ENCODE data around the gene TRAK1. TPM values are rescaled to one million over a fixed set of nuclear protein-coding genes. Genes with fewer than 3 reads are reported as not detected.

The TRAK1 gene
- total and polyA plus RNA-seq, 10 of the 15 experiments (the other 5 are each of a cell fraction or from before 2014, with no cell fraction given) = 6.6 to 46.2 (median 23.7) TPM

DNA sequence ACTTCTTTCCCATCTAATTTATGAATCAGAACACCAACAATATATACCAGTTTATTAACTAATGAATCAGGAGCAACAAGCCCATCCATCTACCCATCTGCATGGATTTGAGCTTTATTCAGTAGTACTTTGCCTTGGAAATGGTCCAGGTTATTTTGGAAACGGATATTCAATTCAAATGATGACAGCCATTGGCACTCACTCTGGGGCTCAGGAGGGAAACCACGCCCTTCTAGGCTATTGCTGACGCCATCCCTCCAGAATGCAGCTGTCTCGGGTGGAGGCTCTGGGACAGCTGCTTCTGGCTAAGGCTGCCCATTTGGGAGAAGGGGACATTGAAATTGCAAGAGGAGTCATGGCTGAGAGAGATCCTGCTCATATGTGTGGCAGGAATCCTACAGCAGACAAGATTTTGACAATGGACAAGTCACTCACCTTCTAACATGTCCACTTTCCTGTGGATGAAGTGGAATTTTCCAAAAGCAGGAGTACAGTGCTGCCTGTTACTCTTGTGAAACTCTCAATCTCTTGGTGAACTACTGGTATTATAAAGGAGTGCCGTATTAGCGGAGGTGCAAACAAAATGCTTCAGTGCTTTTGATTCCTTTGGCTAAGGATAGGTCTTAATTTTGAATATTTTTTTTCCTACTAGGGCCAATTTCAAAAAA is 29.3 kb upstream of the TRAK1 start:
- intact Hi-C loops (cut with micrococcal nuclease; ENCODE audit: unreplicated experiment) = no loop called here
- no peak overlapping the region for H3K4me3 ChIP-seq

More for the DNA sequence above, 29.3 kb upstream of the TRAK1 start:
- RAD21 ChIA-PET (ENCODE audit: unreplicated experiment) = no interaction called here
- H3K36me3 ChIP-seq (ENCODE audit: control insufficient read depth in 2 of 2, insufficient read depth in 2 of 2, low read length in 1 of 2) = no peaks in the 10 kb centered on the region; a peak in 1 of 4 replicates
- no peaks in the 10 kb centered on the region for H3K27me3 ChIP-seq (replicated peaks in 1 of 2; ENCODE audit: control insufficient read depth in 2 of 2, insufficient read depth in 2 of 2, low read length in 1 of 2)
- in situ Hi-C loops (cut with MboI) = no loop called here
- no peak overlapping the region for H2AFZ ChIP-seq (ENCODE audit: control insufficient read depth, low read depth, low read length)
- H3K4me1 ChIP-seq (ENCODE audit: control insufficient read depth, insufficient read depth, low read length) = peaks cover 31% of the 10 kb centered on the region
- no peak overlapping the region for H3K27ac ChIP-seq (ENCODE audit: control insufficient read depth, insufficient read depth)
- H3K4me2 ChIP-seq (ENCODE audit: control insufficient read depth, insufficient read depth) = no peak overlapping the region
- peaks cover under 1% of the 10 kb centered on the region; the same call in 1 of the 2 replicates for H4K20me1 ChIP-seq (ENCODE audit: control insufficient read depth, insufficient read depth)
- CTCF ChIA-PET = interaction anchor here (0.6 kb wide), 1 partner anchor 47 kb away, joined by 4 read pairs; no protein-coding TSS in a partner anchor
- H3K9ac ChIP-seq (ENCODE audit: control insufficient read depth, insufficient read depth, low read length) = no peak overlapping the region
- POLR2A ChIA-PET = no interaction called here
- WGBS (ENCODE audit: insufficient coverage, insufficient replicate concordance, low lambda C conversion rate, missing lambda C conversion rate) = 46% methylated on average over 6 of the region's 6 CpGs
- H3K79me2 ChIP-seq (ENCODE audit: control insufficient read depth, insufficient read depth, low read length) = peaks cover 64% of the 10 kb centered on the region
- no peak for FAIRE-seq
- no peak for TF ChIP-seq RFX5 (IDR thresholded peaks at IDR 0.05; ENCODE audit: low read depth, low read length)
- TF ChIP-seq, protein P1, sequence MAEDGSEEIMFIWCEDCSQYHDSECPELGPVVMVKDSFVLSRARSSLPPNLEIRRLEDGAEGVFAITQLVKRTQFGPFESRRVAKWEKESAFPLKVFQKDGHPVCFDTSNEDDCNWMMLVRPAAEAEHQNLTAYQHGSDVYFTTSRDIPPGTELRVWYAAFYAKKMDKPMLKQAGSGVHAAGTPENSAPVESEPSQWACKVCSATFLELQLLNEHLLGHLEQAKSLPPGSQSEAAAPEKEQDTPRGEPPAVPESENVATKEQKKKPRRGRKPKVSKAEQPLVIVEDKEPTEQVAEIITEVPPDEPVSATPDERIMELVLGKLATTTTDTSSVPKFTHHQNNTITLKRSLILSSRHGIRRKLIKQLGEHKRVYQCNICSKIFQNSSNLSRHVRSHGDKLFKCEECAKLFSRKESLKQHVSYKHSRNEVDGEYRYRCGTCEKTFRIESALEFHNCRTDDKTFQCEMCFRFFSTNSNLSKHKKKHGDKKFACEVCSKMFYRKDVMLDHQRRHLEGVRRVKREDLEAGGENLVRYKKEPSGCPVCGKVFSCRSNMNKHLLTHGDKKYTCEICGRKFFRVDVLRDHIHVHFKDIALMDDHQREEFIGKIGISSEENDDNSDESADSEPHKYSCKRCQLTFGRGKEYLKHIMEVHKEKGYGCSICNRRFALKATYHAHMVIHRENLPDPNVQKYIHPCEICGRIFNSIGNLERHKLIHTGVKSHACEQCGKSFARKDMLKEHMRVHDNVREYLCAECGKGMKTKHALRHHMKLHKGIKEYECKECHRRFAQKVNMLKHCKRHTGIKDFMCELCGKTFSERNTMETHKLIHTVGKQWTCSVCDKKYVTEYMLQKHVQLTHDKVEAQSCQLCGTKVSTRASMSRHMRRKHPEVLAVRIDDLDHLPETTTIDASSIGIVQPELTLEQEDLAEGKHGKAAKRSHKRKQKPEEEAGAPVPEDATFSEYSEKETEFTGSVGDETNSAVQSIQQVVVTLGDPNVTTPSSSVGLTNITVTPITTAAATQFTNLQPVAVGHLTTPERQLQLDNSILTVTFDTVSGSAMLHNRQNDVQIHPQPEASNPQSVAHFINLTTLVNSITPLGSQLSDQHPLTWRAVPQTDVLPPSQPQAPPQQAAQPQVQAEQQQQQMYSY (CRISPR knock-in tag; IDR thresholded peaks at IDR 0.05) = no peak
- SMC1A ChIA-PET (ENCODE audit: uncharacterized antibody, unreplicated experiment) = interaction anchor here (1.0 to 1.6 kb wide), 5 partner anchors 12 to 51 kb away, joined by 3 to 5 read pairs (median 4); no protein-coding TSS in a partner anchor
- DNase-seq (ENCODE audit: low read depth, low spot score) = no peak
- ATAC-seq = no peak
- no TSS peak for BruUV-seq (replicated peaks)
- no peaks in the 10 kb centered on the region for H3K9me3 ChIP-seq (replicated peaks; ENCODE audit: control insufficient read depth, insufficient read depth, low read length)

Measured in GM12878 (cell line).